ENCODE results near the gene KRTAP19-3. TPM values are rescaled to one million over a fixed set of nuclear protein-coding genes. Genes with fewer than 3 reads are reported as not detected.

Gene KRTAP19-3
- total RNA-seq, 1 experiment from 2014 or later, result not detected

DNA sequence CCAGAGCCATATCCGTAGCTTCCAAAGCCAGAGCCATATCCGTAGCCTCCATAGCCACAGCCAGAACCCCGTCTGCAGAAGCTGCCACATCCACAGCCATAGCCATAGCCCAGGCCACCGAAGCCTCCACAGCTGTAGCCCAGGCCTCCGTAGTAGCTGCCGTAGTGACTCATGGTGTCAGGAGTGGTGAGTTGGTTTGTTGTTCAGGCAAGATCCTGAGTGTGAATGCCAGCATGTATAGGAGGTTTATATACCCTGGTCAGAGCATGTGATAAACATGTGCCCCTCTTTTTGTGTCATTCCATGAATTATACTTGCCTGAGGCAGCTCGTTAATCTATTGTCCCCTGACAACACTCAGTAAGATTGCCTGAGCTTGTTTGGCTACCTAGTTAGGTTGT lies 11.7 kb downstream of the KRTAP19-3 start, which contains the start of gene KRTAP19-1:
Gene KRTAP19-1, minus strand, starts transcription at position 223 of the 400 bp plus-strand sequence. Its CDS starts 50 bp downstream, at position 173.
- ChIA-PET CTCF (no interaction called here), POLR2A (ENCODE audit: low non-redundant PET) (no interaction called here)
- Histone ChIP-seq H3K27ac (ENCODE audit: low read depth, low read length, poor library complexity, severe bottlenecking) (no peak within 1 kb of the TSS), H3K36me3 (ENCODE audit: insufficient read depth, low read length, poor library complexity, severe bottlenecking) (no peaks in the 10 kb centered on the region), H3K27me3 (replicated peaks; ENCODE audit: insufficient read depth, low read depth, low read length, poor library complexity) (no peaks in the 10 kb centered on the region), H3K4me3 (ENCODE audit: low read depth, low read length, poor library complexity, severe bottlenecking) (no peak within 1 kb of the TSS), H3K9me3 (ENCODE audit: low read depth, low read length, poor library complexity, severe bottlenecking) (no peaks in the 10 kb centered on the region), H3K4me1 (ENCODE audit: insufficient read depth, low read length, poor library complexity, severe bottlenecking) (no peaks in the 10 kb centered on the region)
- intact Hi-C loops (cut with micrococcal nuclease; ENCODE audit: unreplicated experiment), result no loop called here
- BruUV-seq (replicated peaks), result no TSS peak
- TF ChIP-seq EZH2 (IDR thresholded peaks at IDR 0.05; ENCODE audit: borderline replicate concordance, low read depth, low read length, poor library complexity, severe bottlenecking), result no peak
- TF ChIP-seq, protein P1, sequence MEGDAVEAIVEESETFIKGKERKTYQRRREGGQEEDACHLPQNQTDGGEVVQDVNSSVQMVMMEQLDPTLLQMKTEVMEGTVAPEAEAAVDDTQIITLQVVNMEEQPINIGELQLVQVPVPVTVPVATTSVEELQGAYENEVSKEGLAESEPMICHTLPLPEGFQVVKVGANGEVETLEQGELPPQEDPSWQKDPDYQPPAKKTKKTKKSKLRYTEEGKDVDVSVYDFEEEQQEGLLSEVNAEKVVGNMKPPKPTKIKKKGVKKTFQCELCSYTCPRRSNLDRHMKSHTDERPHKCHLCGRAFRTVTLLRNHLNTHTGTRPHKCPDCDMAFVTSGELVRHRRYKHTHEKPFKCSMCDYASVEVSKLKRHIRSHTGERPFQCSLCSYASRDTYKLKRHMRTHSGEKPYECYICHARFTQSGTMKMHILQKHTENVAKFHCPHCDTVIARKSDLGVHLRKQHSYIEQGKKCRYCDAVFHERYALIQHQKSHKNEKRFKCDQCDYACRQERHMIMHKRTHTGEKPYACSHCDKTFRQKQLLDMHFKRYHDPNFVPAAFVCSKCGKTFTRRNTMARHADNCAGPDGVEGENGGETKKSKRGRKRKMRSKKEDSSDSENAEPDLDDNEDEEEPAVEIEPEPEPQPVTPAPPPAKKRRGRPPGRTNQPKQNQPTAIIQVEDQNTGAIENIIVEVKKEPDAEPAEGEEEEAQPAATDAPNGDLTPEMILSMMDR (conservative IDR thresholded peaks at IDR 0.05; ENCODE audit: low read depth, low read length), result no peak
- no peak for DNase-seq (ENCODE audit: low spot score)

DNA sequence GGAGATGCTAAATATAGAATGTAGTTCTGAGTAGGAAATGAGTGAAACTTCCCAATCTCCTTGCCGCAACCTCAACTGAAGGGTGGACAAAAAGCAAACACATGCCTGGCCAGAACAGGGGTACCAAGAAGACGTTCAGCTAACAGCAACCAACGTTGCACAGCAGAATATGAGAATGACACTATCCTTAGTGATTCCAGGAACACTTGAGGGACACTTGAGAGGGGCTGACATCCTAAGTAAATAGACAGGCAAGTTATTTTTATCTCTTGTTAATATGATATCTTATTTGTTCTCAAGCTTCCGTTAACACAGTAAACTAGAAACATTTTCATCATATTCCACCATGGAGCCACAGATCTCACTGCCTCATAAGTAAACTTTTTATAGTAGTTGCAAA lies 12.6 kb downstream of the KRTAP19-3 start:
- Histone ChIP-seq H3K9me3 (ENCODE audit: low read depth, low read length, poor library complexity, severe bottlenecking) (no peaks in the 10 kb centered on the region), H3K36me3 (ENCODE audit: insufficient read depth, low read length, poor library complexity, severe bottlenecking) (no peaks in the 10 kb centered on the region), H3K4me1 (ENCODE audit: insufficient read depth, low read length, poor library complexity, severe bottlenecking) (no peaks in the 10 kb centered on the region), H3K27ac (ENCODE audit: low read depth, low read length, poor library complexity, severe bottlenecking) (no peak overlapping the region), H3K4me3 (ENCODE audit: low read depth, low read length, poor library complexity, severe bottlenecking) (no peak overlapping the region), H3K27me3 (replicated peaks; ENCODE audit: insufficient read depth, low read depth, low read length, poor library complexity) (no peaks in the 10 kb centered on the region)
- DNase-seq (ENCODE audit: low spot score), result no peak
- BruUV-seq (replicated peaks), result no TSS peak
- TF ChIP-seq, protein P1 (conservative IDR thresholded peaks at IDR 0.05; ENCODE audit: low read depth, low read length), result no peak
- no peak for TF ChIP-seq EZH2 (IDR thresholded peaks at IDR 0.05; ENCODE audit: borderline replicate concordance, low read depth, low read length, poor library complexity, severe bottlenecking)
- POLR2A ChIA-PET (ENCODE audit: low non-redundant PET), result no interaction called here
- CTCF ChIA-PET, result no interaction called here
- intact Hi-C loops (cut with micrococcal nuclease; ENCODE audit: unreplicated experiment), result no loop called here

DNA sequence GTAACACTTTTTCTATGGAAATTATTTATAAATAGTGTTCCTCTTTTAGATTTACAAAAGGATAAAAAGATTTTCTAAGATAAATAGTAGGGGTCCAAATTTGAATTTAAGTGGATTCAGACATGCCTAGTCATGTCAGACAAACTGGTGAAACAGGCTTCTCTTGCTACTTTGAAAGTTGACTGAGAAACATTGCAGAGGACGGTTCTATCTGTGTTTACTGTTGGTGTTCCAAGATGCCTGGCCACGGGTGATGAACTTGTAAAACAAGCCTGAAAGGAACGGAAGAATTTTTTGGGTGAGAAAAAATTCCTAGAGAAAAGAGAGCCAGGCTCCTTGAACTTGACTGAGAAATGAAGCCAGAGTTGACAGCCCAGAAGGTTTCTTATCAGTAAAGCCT lies 13.8 kb downstream of the KRTAP19-3 start:
- DNase-seq (ENCODE audit: low spot score), result no peak
- POLR2A ChIA-PET (ENCODE audit: low non-redundant PET), result no interaction called here
- H3K9me3 ChIP-seq (ENCODE audit: low read depth, low read length, poor library complexity, severe bottlenecking), result no peaks in the 10 kb centered on the region
- BruUV-seq (replicated peaks), result no TSS peak
- no peak for TF ChIP-seq EZH2 (IDR thresholded peaks at IDR 0.05; ENCODE audit: borderline replicate concordance, low read depth, low read length, poor library complexity, severe bottlenecking)
- TF ChIP-seq, protein P1 (conservative IDR thresholded peaks at IDR 0.05; ENCODE audit: low read depth, low read length), result no peak
- no peaks in the 10 kb centered on the region for H3K27me3 ChIP-seq (replicated peaks; ENCODE audit: insufficient read depth, low read depth, low read length, poor library complexity)
- H3K27ac ChIP-seq (ENCODE audit: low read depth, low read length, poor library complexity, severe bottlenecking), result no peak overlapping the region
- no peaks in the 10 kb centered on the region for H3K4me1 ChIP-seq (ENCODE audit: insufficient read depth, low read length, poor library complexity, severe bottlenecking)
- no peaks in the 10 kb centered on the region for H3K36me3 ChIP-seq (ENCODE audit: insufficient read depth, low read length, poor library complexity, severe bottlenecking)
- H3K4me3 ChIP-seq (ENCODE audit: low read depth, low read length, poor library complexity, severe bottlenecking), result no peak overlapping the region
- CTCF ChIA-PET, result no interaction called here
- intact Hi-C loops (cut with micrococcal nuclease; ENCODE audit: unreplicated experiment), result no loop called here
